Inflammatory macrophage (primary cell): ENCODE data around the gene SELPLG.

Source experiments
- DNase-seq, 2 donors: peaks; one replicate each; pipeline ENCODE4 v3.0.0-alpha.2; 2020 to 2022

Gene SELPLG

GRCh38 chr12:108618079-108618952 lies 15.4 kb downstream of the SELPLG start:
- DNase-seq, result peak; percentile 72 to 81

DNA sequence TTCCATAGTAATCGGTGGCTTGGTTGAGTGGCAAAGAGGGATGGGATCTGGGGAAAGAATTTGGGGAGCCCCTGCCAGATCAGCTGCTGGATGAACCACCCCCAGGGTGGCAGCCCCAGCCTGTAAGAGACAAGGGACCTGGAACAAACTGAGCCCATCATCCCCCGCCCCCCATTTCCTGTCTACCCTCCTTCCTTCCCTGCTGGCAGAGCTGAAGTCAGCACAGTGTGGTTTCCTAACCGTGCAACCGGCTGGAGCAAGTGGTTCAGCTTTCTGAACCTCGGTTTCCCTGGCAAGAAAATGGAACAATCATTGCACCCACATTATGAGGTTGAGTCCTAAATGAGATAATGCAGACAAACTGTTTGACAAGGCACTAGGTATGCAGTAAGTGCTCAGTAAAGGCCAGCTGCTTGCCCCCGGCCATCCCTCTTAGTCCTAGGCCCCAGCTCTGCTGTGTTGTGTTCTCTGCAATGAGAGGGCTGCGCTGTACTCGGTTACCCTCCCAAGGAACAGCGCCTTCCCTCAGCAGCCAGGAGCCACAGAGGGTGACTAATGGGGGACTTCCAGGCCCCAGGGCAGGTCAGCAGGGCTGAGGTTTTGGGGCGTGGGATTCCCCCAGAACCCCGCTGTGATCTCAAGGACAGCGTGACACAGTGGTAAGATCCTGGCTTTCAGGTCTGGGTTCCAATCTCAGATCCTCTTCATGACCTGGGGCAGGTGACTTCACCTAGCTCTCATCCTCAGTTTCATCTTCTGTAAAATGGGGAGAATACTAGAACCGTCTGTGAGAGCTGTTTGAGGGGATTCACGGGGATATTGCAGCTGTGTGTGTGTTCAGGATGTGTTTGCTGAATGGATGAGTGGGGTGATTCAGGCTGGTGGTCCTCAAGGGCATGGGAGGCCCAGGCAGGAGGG lies 16.5 kb downstream of the SELPLG start:
- peak; percentile 46 to 56 for DNase-seq

GRCh38 chr12:108616359-108616758 lies 17.3 kb downstream of the SELPLG start:
- DNase-seq, result no peak

DNA sequence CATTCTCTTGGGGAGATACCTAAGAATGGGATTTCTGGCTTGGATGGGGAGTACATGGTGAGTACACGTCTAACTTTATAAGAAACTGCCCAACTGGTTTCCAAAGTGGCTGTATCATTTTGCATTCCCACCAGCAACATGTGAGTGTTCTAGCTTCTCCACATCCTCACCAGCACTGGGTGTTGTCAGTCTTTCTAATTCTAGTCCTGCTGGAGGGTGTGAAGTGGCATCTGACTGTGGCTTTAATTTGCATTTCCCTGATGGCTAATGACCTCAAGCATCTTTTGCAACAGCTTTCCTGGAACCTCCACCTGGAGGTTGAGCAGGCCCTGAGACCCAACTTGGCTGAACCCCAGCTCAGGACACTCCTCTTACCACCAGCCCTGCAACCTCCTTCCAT lies 17.8 kb downstream of the SELPLG start:
- DNase-seq, result no peak

GRCh38 chr12:108614639-108615038 lies 19.1 kb downstream of the SELPLG start:
- DNase-seq, result no peak

- no peak for DNase-seq
These were observed 19.7 kb downstream of the SELPLG start for GRCh38 chr12:108614041-108614440.

- peak in 1 of 2 donors; percentile 54 for DNase-seq
These were observed 20.1 kb downstream of the SELPLG start for GRCh38 chr12:108613548-108613947.

GRCh38 chr12:108612788-108613282 lies 20.9 kb downstream of the SELPLG start:
- DNase-seq, result no peak

GRCh38 chr12:108611884-108612415 lies 21.7 kb downstream of the SELPLG start:
- DNase-seq, result peak; percentile 49 to 50

DNA sequence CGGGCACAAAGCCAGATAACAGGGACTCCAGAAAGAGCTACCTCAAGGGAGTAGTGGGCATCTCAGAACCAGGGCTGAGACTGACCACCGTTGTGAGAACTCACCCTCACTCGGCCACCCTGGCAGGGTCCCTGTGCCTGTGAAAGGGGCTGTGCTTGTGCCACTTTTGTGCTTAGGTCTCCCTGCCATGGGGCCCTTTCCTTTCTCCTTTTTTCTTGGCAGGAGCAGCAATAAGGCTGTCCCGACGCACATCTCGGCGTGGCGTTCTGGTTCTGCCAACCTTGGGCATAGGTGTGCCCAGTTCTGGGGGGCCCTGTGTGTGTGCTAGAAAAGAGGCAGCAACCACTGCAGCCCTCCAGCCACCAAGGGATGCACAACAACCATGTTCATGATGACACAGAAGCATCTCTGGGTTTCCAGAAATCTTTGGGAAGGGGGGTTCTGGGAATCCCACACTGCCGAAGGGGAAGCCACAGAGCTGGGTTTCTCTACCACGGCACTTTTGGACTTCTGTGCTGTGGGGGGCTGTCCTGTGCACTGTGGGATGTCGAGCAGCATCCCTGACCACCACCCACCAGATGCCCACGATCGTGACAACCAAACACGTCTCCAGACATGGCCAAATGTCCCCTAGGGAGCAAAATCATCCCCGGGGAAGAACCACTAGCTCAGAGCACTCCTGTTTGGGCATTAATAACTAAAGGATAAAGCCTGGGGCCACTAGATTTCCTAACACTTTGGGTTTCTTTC lies 22.7 kb downstream of the SELPLG start:
- DNase-seq, result no peak

DNA sequence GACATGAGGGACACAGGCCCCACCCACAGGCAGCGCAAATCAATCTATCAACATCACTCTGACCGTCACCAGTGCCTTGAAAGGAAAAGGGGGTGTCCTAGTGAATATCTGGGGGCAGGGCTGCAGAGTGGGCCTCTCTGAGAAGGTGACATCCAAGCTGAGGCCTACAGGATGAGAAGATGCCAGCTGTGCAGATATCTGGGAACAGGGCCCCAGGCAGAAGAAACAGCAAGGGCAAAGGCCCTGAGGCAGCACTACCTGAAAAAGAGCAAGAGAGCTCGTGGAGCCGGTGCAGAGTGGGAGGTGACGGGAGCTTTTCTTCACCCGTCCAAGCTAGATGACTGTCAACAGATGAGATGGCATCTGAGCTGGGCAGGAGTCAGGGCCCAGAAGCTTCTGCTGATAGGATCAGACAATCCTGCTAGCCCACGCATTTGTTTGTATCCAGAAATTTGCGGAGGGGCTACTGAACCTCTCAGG lies 23.3 kb downstream of the SELPLG start:
- no peak for DNase-seq

GRCh38 chr12:108609537-108610335 lies 24.0 kb downstream of the SELPLG start:
- no peak for DNase-seq

- DNase-seq, result no peak
These were observed 25.1 kb downstream of the SELPLG start for GRCh38 chr12:108608616-108609015.

DNA sequence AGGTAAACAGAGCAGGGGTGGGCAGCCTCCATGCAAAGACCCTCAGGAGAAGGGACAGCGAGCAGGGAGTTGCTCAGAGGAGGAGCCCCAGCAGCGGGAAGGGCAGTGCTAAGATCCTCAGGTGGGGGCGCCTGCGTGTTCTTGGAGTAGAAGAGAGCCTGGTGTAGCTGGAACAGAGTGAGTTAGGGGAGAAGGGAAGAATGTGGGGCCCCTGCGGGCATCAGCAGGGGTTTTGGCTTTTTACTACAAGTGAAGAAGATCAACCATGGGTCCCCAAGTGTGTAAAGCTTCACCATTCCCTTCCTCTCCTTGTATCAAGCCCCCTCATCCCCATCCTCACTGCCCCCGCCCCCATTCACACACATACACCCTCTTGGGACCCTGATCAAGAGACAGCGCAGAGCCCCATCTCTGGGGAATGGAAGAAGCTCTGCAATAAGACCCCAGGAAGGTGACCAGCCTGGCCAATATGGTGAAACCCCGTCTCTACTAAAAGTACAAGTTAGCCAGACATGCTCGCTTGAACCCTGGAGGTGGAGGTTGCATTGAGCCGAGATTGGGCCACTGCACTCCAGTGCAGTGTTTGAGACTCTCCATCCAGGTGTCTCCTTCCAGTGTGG lies 25.6 kb downstream of the SELPLG start:
- DNase-seq, result no peak

DNA sequence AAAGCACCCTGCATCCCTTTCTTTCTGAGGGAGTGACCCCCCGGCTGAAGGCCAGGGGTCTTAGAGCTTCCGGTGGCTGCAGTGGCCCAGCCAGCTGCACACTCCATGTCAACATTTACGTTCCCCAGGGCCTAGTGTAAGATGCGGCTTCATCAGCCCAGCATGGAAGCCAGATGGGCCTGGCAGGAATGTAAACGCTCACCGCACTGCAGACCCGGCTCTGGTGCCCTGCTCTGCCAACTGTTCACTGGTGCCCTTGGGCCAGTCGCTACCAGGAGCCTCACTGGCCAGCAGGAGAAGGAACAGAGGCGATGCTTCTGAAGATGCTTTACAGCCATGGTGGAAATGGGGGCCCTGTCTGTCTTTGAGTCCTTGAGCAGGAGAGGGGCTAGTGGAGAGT lies 27.2 kb downstream of the SELPLG start:
- DNase-seq, result no peak

DNA sequence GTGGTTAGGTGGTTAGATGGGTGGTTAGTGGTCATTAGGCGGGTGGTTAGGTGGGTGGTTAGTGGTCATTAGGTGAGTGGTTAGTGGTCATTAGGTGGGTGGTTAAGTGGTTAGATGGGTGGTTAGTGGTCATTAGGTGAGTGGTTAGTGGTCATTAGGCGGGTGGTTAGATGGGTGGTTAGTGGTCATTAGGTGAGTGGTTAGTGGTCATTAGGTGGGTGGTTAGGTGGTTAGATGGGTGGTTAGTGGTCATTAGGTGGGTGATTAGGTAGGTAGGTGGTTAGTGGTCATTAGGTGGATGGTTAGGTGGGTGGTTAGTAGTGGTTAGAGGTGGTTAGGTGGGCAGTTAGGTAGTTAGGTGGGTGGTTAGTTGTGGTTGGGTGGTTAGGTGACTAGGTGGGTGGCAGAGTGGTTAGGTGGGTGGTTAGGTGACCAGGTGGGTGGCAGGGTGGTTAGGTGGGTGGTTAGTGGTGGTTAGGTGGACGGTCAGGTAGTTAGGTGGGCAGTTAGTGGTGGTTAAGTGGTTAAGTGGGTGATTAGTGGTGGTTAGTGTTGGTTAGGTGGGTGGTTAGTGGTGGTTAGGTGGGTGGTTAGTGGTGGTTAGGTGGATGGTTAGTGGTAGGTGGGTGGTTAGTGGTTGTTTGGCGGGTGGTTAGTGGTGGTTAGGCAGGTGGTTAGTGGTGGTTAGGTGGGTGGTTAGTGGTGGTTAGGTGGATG lies 27.8 kb downstream of the SELPLG start:
- DNase-seq, result no peak

GRCh38 chr12:108605000-108605689 lies 28.5 kb downstream of the SELPLG start:
- peak in 1 of 2 donors; percentile 30 for DNase-seq

DNA sequence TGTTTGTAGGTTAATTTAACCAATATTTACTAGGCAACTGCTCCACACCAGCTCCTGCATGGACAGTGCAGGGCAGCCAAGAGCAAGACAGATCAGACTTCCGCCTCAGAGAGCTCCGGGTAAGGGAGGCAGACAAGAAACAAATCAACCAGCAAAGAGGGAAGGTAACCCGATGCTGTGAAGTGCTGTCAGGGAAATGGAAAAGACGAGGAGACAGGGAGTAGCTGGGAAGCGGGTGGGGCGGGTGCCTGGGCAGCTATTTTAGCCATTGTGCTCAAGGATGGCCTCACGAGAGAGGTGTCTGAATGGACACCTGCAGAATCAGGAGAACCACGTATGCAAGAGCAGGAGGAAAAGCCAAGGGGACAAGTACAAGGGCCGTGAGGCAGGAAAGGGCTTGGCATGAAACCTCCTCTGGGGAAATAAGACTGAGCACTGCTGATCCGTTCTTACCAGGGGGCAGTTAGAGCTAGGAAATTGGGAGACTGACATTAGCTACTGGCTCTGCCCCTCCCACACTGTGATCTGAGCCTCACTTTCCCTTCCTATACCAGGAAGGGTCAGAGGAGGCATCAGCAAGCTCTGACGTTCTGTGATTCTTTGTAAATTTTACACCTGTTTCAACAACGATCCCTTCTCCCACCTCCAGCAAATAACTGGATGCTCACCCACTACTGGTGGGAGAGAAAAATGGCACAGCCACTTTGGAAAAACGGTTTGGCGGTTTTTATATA lies 29.3 kb downstream of the SELPLG start:
- DNase-seq, result no peak

GRCh38 chr12:108603743-108604142 lies 30.0 kb downstream of the SELPLG start:
- DNase-seq, result no peak
